C1 segment of cervical spinal cord (tissue), 14 donors: ENCODE results near the gene GPA33.
A peak's percentile ranks its signal among the peaks of the same experiment; 100 is the strongest.

Experiments
- DNase-seq, 14 donors: peaks; one replicate each; lab custom pipeline; 2025; lab: John Stamatoyannopoulos, UW

Gene GPA33

GRCh38 chr1:167118188-167118587 lies 28.0 kb upstream of the GPA33 start:
- DNase-seq = no peak

DNA sequence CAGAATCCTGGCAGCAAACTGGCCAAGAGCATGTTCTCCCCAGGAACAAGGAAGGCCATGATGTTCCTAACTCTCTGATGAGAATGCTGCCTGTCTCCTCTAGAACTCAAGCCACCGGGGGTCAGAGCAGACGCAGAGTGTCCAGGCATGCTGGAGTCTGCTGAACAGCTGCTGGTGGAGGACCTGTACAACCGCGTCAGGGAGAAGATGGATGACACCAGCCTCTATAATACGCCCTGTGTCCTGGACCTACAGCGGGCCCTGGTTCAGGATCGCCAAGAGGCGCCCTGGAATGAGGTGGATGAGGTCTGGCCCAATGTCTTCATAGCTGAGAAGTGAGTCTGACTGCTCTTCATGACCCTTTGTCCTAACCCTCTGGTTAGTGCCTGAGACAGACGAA lies 27.0 kb upstream of the GPA33 start:
- no peak for DNase-seq

- no peak for DNase-seq
Observed at GRCh38 chr1:167116174-167116573, 26.0 kb upstream of the GPA33 start.

DNA sequence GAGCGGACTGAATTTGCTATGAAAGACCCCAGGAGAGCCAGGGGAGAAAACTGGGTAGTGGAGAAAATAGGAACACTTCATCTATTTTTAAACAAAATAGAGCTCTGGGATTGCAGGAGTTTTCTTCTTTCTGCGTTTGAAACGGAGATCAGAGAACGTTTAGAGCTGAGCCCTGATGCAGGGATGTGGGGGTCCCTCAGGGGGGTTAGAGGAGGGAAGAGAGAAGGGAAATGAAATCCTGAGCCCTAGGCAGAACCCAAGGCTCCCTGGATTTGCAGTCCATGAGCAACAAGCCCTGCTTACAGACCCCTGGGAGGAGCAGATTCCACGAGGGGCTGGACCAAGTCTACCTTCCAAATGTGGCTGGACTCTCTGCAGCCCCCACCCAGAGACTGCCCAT lies 25.5 kb upstream of the GPA33 start:
- no peak for DNase-seq

- DNase-seq = no peak
Observed at GRCh38 chr1:167114725-167115124, 24.5 kb upstream of the GPA33 start.

GRCh38 chr1:167111868-167112709 lies 21.9 kb upstream of the GPA33 start:
- no peak for DNase-seq

DNA sequence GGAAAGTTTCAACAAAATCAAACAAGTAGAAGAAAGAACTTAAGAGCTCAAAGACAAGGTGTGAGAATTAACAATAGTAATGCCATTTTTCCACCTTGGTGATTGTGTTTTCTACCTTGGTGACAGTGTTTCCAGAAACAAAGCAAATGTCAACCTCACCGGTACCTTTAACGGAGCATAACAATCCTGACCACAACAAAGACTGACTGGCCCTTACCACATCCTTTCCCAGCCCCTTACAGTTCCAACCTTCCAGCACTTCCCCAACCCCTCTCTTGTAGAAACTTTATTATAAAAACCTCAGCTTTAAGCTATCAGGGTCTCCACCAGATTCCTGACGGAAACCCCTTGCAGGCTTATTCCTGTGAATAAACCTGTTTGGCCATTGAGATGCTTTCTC lies 20.4 kb upstream of the GPA33 start:
- no peak for DNase-seq

DNA sequence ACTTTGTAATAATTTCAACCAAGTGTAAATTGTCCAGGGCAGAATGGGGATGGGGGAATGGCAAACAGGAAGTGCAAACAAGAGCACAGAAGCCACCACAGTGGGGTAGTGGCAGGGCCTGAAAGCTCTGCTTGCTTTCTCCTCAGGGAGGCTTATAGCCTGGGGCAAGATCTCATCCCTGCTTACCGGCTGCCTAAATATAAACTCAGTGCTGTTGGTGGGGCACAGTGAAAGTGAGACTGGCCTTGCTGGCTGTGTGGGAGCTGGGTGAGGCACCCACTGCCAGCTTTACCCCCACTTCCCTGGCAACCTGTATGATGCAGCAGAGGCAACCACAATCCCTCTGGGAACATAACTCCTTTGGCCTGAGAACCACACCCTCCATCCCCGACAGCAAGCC lies 18.9 kb upstream of the GPA33 start:
- DNase-seq = no peak

DNA sequence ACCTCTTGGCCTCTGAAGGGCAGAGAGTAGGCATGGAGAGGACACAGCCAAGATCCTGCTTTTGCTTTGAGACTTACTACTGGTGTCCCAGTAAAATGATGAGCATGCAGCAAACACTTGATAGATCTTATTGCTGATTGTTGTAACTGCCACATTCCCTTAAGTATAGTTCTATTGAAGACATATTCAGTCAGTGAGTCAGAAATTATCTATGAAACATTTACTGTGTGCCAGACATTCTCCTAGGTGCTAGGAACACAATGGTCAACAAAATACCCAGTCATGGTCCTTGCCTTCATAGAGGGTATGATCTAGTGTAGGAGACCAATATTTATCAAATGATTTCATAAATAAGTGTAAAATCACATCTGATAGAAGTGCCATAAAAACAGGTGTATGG lies 17.3 kb upstream of the GPA33 start:
- no peak for DNase-seq

DNA sequence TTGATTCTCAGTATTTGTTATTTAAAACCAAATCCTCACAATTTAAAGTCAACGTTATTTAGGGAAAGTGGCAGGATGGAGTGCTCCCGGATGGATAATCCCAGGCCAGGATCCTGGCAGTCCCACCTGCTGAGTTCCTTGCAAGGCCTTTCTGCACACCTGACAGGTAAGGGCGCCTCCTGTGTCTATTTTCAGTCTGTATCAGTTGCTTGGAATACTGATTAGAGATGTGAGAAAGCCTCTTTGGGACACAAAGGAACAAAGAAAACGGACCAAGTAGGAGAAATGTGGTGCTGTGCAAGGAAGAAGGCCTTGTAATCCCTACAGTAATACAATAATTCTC lies 15.9 kb upstream of the GPA33 start:
- peak in 1 of 14 donors; percentile 39 for DNase-seq

DNA sequence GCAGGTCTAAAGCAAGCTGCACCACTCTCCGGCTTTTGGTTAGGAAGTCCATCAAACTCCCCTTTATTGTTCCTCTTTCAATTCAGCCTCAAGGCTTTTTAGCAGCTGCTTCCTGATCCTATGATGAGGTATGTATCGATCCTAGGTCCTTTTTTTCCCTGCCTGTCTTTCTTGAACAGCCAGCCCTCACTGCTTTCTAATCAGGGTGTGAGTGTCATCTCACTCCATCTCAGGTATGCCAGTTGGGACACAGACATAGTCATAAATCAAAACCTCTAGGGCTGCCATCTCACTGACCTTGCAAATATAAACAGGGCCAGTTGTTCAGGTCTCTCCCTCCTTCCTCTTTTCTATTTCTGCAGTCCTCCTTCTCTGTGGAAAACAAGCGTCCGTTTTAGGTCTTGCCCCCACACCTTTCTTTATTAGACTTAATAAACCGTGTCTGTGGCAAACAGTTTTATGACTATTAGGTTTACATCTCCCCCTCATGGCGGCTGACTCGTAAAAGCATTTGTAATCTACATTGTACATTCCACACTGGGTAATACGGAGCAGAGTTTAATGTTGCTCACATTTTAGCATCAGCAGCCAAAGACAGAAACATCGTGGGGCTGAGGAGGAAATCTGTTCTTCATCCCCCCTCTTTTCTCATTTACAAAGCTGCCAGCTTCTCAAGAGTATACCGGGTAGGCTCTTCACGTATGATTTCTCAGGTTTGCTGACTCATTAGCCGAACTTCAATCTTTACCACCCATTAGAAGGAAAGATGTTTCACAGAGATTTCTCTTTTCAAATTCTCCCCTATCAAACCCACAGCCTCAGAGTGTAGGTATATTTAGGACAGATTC lies 15.3 kb upstream of the GPA33 start:
- DNase-seq = peak in 1 of 14 donors; percentile 54

DNA sequence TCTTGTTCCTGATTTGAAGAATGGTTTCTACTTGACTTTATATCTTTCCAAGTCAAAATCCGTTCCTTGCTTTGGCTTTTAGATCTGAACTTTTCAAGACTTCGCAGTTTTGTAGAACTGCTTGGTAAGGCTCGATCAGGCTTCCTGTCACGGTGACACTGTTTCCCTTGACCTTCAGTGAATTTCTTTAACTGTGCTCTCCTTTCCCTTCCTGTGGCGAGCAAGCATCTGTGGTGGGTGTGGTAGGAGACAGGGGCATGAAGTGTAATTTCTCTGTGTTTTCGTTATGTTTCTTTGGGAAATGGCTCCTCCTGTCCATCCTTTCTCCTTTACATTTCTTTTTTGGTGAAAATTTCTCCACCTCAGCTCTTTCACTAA lies 14.1 kb upstream of the GPA33 start:
- DNase-seq = no peak

DNA sequence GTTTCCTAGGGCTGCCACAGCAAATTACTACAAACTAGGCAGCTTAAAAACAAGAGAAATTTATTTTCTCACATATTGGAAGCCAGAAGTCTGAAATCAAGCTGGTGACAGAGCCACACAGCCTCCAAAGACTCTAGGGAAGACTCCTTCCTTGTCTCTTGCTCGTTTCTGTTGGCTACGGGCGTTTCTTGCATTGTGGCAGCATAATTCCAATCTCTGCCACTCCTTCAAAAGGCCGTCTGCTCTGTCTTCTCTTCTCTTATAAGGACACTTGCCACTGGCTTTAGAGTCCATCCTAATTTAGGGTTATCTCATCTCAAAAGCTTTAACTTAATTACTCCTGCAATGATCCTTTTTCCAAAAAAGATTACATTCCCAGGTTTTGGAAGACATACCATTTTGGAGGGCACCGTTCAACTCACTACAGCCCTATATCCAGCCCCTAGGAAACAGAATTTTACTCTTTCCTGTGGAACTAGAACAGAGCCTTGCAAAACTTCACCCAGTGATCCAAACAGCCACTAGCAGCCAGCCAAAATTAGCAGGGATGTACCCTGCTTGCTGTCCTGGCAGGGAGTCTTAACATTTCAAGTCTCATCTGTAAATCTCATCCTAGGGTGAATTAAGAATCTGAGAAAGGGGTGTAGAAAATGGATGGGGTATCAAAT lies 12.9 kb upstream of the GPA33 start:
- no peak for DNase-seq

DNA sequence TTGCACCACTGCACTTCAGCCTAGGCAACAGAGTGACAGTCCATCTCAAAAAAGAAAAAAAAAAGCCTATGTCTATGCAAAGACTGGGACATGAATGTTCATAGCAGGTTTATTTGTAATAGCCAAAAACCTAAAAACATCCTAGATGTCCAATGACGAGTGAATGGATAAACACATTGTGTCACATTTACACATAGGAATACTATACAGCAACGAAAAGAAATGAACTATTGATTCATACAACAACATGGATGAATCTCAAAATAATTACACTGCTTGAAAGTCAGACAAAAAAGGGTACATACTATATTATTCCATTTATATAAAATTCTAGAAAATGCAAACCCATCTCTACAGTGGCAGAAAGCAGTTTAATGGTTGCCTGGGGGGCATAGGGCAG lies 11.6 kb upstream of the GPA33 start:
- no peak for DNase-seq

DNA sequence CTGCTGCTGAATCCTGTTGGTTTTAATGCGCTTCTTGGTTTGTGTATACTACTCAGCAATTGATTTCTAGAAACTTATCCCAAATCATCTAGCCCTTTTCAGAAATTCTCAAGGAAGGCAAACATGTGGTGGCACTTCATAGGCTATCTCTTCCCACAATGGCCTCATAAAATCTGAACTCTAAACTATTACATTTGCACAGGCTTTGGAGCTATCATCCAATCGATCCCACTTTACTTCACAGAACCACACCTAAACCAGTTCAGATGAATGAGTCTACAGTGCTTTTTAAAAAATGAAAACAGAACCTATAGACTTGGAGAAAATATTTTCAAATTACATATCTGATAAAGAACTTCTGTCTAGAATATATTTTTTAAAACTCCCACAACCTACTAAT lies 10.6 kb upstream of the GPA33 start:
- DNase-seq = no peak

GRCh38 chr1:167099851-167100250 lies 9.7 kb upstream of the GPA33 start:
- DNase-seq = no peak

DNA sequence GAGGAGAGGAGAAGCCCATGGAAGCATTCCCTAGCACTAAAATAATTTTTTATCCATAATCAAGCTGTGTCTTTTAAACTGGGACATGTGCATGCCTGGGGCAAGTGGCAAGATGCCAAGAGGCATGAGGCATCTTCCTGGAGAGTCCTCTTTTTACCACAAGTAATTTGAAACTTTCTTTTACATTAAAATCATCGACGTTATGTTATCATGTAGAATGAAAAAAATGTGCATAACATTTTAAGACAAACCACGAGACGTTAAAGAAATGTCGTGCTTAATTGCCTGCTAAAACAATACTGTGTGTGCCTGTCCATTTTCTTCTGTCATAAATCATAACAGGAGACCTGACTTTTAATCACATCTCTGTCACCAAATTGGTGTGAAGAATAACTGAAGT lies 5.2 kb upstream of the GPA33 start:
- DNase-seq = no peak

GRCh38 chr1:167094690-167095089 lies 4.5 kb upstream of the GPA33 start:
- DNase-seq = no peak

GRCh38 chr1:167093846-167094516 lies 3.8 kb upstream of the GPA33 start, which contains the start of gene STYXL2:
TSS of gene STYXL2 (plus strand) at chr1:167094075. CDS start at chr1:167094850, 775 bp downstream.
- no peak for DNase-seq

DNA sequence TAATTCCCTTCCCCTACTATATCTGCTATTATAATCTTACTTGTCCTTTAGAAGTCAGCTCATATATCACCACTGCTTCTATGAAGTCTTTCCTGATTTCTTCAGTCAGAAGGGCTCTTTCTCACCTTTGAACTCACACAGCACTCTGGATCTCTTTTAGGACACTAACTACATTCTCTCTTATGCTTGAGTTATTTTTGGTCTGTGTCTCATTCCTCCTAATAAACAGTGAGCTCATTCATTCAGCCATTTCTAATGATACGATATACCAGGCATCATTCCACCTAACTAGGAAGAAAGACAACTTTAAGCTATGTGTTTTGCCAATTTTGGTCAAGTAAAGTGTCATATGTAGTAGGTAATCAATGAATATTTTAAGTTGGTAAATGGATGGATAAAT lies 2.5 kb upstream of the GPA33 start:
- no peak for DNase-seq

DNA sequence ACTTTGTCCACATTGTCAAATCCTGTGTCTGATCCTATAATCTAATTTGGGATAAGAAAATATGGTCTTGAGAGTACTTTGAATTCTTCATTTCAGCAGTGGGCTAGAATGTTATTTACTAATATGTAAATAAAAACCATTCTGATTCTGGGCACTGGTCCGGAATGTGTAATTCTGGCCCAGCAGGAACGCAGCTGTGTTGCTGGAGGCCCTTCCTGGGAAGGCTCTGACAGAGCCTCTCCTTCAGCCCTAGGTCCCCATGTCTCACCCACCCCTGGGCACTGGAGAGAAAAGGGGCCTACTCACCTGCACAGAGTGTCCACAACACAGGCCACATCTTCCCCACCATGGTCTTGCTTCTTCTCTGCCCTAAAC lies 251 bp downstream of the GPA33 start:
- no peak for DNase-seq
